Measurements from ENCODE around the gene SERTAD1.
A peak's percentile ranks its signal among the peaks of the same experiment; 100 is the strongest.
"Not testable (repeated sequence)": the region's sequence is repeated elsewhere in the genome, so short reads cannot be mapped to it uniquely, and the experiment has no call there.

The SERTAD1 gene

GRCh38 chr19:40421993-40422747 lies 3.6 kb downstream of the SERTAD1 start:
- no peak for DNase-seq

- peak; percentile 67 for DNase-seq
Measured at GRCh38 chr19:40420766-40421765, 4.7 kb downstream of the SERTAD1 start.

- no peak for DNase-seq
Measured at GRCh38 chr19:40420451-40420765, 5.4 kb downstream of the SERTAD1 start.

GRCh38 chr19:40419780-40420179 lies 6.0 kb downstream of the SERTAD1 start:
- no peak for DNase-seq

- DNase-seq = no peak
Measured at GRCh38 chr19:40419066-40419612, 6.7 kb downstream of the SERTAD1 start.

GRCh38 chr19:40418040-40418439 lies 7.8 kb downstream of the SERTAD1 start:
- no peak for DNase-seq

- DNase-seq = no peak
Measured at GRCh38 chr19:40417643-40417981, 8.2 kb downstream of the SERTAD1 start.

GRCh38 chr19:40416918-40417642 lies 8.7 kb downstream of the SERTAD1 start:
- DNase-seq = peak; percentile 28

GRCh38 chr19:40415768-40416167 lies 10.0 kb downstream of the SERTAD1 start:
- no peak for DNase-seq

- no peak for DNase-seq
Measured at GRCh38 chr19:40414542-40415535, 11.0 kb downstream of the SERTAD1 start.

- DNase-seq = no peak
Measured at GRCh38 chr19:40413291-40413845, 12.4 kb downstream of the SERTAD1 start, which contains the start of gene PRX. Gene PRX (minus strand): TSS chr19:40413378. CDS start chr19:40407932, 5,446 bp downstream.

GRCh38 chr19:40412866-40413265 lies 12.9 kb downstream of the SERTAD1 start:
- no peak for DNase-seq

GRCh38 chr19:40411958-40412499 lies 13.8 kb downstream of the SERTAD1 start:
- no peak for DNase-seq

GRCh38 chr19:40411125-40411842 lies 14.5 kb downstream of the SERTAD1 start:
- DNase-seq = no peak

- DNase-seq = no peak
Measured at GRCh38 chr19:40410030-40410389, 15.8 kb downstream of the SERTAD1 start.

GRCh38 chr19:40408598-40408925 lies 17.2 kb downstream of the SERTAD1 start:
- DNase-seq = not testable (repeated sequence)

GRCh38 chr19:40407714-40408597 lies 17.8 kb downstream of the SERTAD1 start:
- no peak for DNase-seq

- DNase-seq = peak; percentile 56
Measured at GRCh38 chr19:40403262-40403984, 22.4 kb downstream of the SERTAD1 start.

GRCh38 chr19:40400559-40400958 lies 25.2 kb downstream of the SERTAD1 start:
- DNase-seq = no peak
